Activated T-cell treated with anti-CD3 and anti-CD28 coated beads for 24 hours (primary cell): ENCODE results near the gene C6orf62.
"Not testable (repeated sequence)": the region's sequence is repeated elsewhere in the genome, so short reads cannot be mapped to it uniquely, and the experiment has no call there.

Experiments used
- DNase-seq: peaks from one replicate; pipeline ENCODE4 v3.0.0-alpha.2; 2020; ENCODE audit warnings: low read depth

C6orf62 gene

GRCh38 chr6:24696097-24696496, 22.9 kb downstream of the C6orf62 start:
- DNase-seq = no peak

GRCh38 chr6:24695635-24696034, 23.3 kb downstream of the C6orf62 start:
- DNase-seq = peak; percentile 20

- no peak for DNase-seq
Observed at GRCh38 chr6:24694198-24694597, 24.8 kb downstream of the C6orf62 start.

- DNase-seq = no peak
Observed at GRCh38 chr6:24692848-24693592, 25.9 kb downstream of the C6orf62 start.

- DNase-seq = no peak
Observed at GRCh38 chr6:24692415-24692814, 26.5 kb downstream of the C6orf62 start.

GRCh38 chr6:24692003-24692402, 27.0 kb downstream of the C6orf62 start:
- DNase-seq = no peak

GRCh38 chr6:24691550-24691949, 27.4 kb downstream of the C6orf62 start:
- no peak for DNase-seq

GRCh38 chr6:24690593-24690992, 28.4 kb downstream of the C6orf62 start:
- no peak for DNase-seq

- no peak for DNase-seq
Observed at GRCh38 chr6:24689964-24690363, 29.0 kb downstream of the C6orf62 start.

- DNase-seq = no peak
Observed at GRCh38 chr6:24686946-24687345, 32.0 kb downstream of the C6orf62 start.

GRCh38 chr6:24686408-24686807, 32.5 kb downstream of the C6orf62 start:
- DNase-seq = no peak

- no peak for DNase-seq
Observed at GRCh38 chr6:24683297-24684296, 35.4 kb downstream of the C6orf62 start.

- no peak for DNase-seq
Observed at GRCh38 chr6:24680582-24680981, 38.4 kb downstream of the C6orf62 start.

- not testable (repeated sequence) for DNase-seq
Observed at GRCh38 chr6:24678792-24679352, 40.1 kb downstream of the C6orf62 start.

GRCh38 chr6:24673625-24674024, 45.3 kb downstream of the C6orf62 start:
- DNase-seq = no peak

- DNase-seq = no peak
Observed at GRCh38 chr6:24672620-24673182, 46.3 kb downstream of the C6orf62 start.

GRCh38 chr6:24671077-24671476, 47.9 kb downstream of the C6orf62 start:
- DNase-seq = not testable (repeated sequence)

- not testable (repeated sequence) for DNase-seq
Observed at GRCh38 chr6:24670492-24670891, 48.5 kb downstream of the C6orf62 start.

- DNase-seq = no peak
Observed at GRCh38 chr6:24668997-24669361, 50.0 kb downstream of the C6orf62 start.

- not testable (repeated sequence) for DNase-seq
Observed at GRCh38 chr6:24668066-24668996, 50.6 kb downstream of the C6orf62 start.

- no peak for DNase-seq
Observed at GRCh38 chr6:24667378-24667803, 51.6 kb downstream of the C6orf62 start.
